ENCODE results near the gene ITPKB.
A peak's percentile ranks its signal among the peaks of the same experiment; 100 is the strongest.

Gene ITPKB

GRCh38 chr1:226680653-226681052 lies 58.4 kb downstream of the ITPKB start:
- H3K36me3 ChIP-seq (ENCODE audit: control insufficient read depth in 5 of 5, insufficient read depth in 5 of 5, low read length in 5 of 5) = no peaks in the 10 kb centered on the region
- peak overlapping the region; percentile 97 for H3K27ac ChIP-seq (ENCODE audit: low read depth, low read length)
- peak overlapping the region in 4 of 5 donors; percentile 71 to 87 (median 80) for H3K9ac ChIP-seq (ENCODE audit: low read length in 5 of 5)
- H3K27me3 ChIP-seq (ENCODE audit: control insufficient read depth in 5 of 5, insufficient read depth in 4 of 5, low read length in 5 of 5) = no peaks in the 10 kb centered on the region
- H3K9me3 ChIP-seq (ENCODE audit: control insufficient read depth in 5 of 5, low read length in 5 of 5) = no peaks in the 10 kb centered on the region
- peaks cover 29 to 98% (median 82%) of the 10 kb centered on the region in 5 donors for H3K4me1 ChIP-seq (ENCODE audit: control insufficient read depth in 5 of 5, insufficient read depth in 5 of 5, low read length in 5 of 5)
- H3K4me3 ChIP-seq (ENCODE audit: low read depth in 1 of 5, low read length in 5 of 5) = peak overlapping the region in 4 of 5 donors; percentile 49 to 72 (median 66)

- Histone ChIP-seq H3K36me3 (ENCODE audit: control insufficient read depth in 5 of 5, insufficient read depth in 5 of 5, low read length in 5 of 5) (no peaks in the 10 kb centered on the region), H3K4me1 (ENCODE audit: control insufficient read depth in 5 of 5, insufficient read depth in 5 of 5, low read length in 5 of 5) (peaks cover 35 to 98% (median 84%) of the 10 kb centered on the region in 5 donors), H3K9ac (ENCODE audit: low read length in 5 of 5) (peak overlapping the region; percentile 71 to 92 (median 85)), H3K9me3 (ENCODE audit: control insufficient read depth in 5 of 5, low read length in 5 of 5) (no peaks in the 10 kb centered on the region), H3K4me3 (ENCODE audit: low read depth in 1 of 5, low read length in 5 of 5) (peak overlapping the region; percentile 63 to 82 (median 70)), H3K27me3 (ENCODE audit: control insufficient read depth in 5 of 5, insufficient read depth in 4 of 5, low read length in 5 of 5) (no peaks in the 10 kb centered on the region), H3K27ac (ENCODE audit: low read depth, low read length) (peak overlapping the region; percentile 97)
Observed at GRCh38 chr1:226679853-226680516, 59.1 kb downstream of the ITPKB start.

- peak overlapping the region; percentile 97 for H3K27ac ChIP-seq (ENCODE audit: low read depth, low read length)
- peaks cover 36 to 98% (median 84%) of the 10 kb centered on the region in 5 donors for H3K4me1 ChIP-seq (ENCODE audit: control insufficient read depth in 5 of 5, insufficient read depth in 5 of 5, low read length in 5 of 5)
- peak overlapping the region in 3 of 5 donors; percentile 32 to 87 (median 52) for H3K9ac ChIP-seq (ENCODE audit: low read length in 5 of 5)
- H3K27me3 ChIP-seq (ENCODE audit: control insufficient read depth in 5 of 5, insufficient read depth in 4 of 5, low read length in 5 of 5) = no peaks in the 10 kb centered on the region
- H3K36me3 ChIP-seq (ENCODE audit: control insufficient read depth in 5 of 5, insufficient read depth in 5 of 5, low read length in 5 of 5) = no peaks in the 10 kb centered on the region
- no peaks in the 10 kb centered on the region for H3K9me3 ChIP-seq (ENCODE audit: control insufficient read depth in 5 of 5, low read length in 5 of 5)
- H3K4me3 ChIP-seq (ENCODE audit: low read depth in 1 of 5, low read length in 5 of 5) = peak overlapping the region in 1 of 5 donors; percentile 70
Observed at GRCh38 chr1:226679262-226679661, 59.8 kb downstream of the ITPKB start.

GRCh38 chr1:226678701-226679100 lies 60.4 kb downstream of the ITPKB start:
- Histone ChIP-seq H3K9ac (ENCODE audit: low read length in 5 of 5) (peak overlapping the region in 3 of 5 donors; percentile 9 to 87 (median 52)), H3K36me3 (ENCODE audit: control insufficient read depth in 5 of 5, insufficient read depth in 5 of 5, low read length in 5 of 5) (no peaks in the 10 kb centered on the region), H3K9me3 (ENCODE audit: control insufficient read depth in 5 of 5, low read length in 5 of 5) (no peaks in the 10 kb centered on the region), H3K27me3 (ENCODE audit: control insufficient read depth in 5 of 5, insufficient read depth in 4 of 5, low read length in 5 of 5) (no peaks in the 10 kb centered on the region), H3K4me1 (ENCODE audit: control insufficient read depth in 5 of 5, insufficient read depth in 5 of 5, low read length in 5 of 5) (peaks cover 36 to 97% (median 82%) of the 10 kb centered on the region in 5 donors), H3K4me3 (ENCODE audit: low read depth in 1 of 5, low read length in 5 of 5) (no peak overlapping the region), H3K27ac (ENCODE audit: low read depth, low read length) (peak overlapping the region; percentile 97)

GRCh38 chr1:226678251-226678650 lies 60.8 kb downstream of the ITPKB start:
- Histone ChIP-seq H3K4me1 (ENCODE audit: control insufficient read depth in 5 of 5, insufficient read depth in 5 of 5, low read length in 5 of 5) (peaks cover 36 to 97% (median 78%) of the 10 kb centered on the region in 5 donors), H3K27me3 (ENCODE audit: control insufficient read depth in 5 of 5, insufficient read depth in 4 of 5, low read length in 5 of 5) (no peaks in the 10 kb centered on the region), H3K9ac (ENCODE audit: low read length in 5 of 5) (peak overlapping the region in 3 of 5 donors; percentile 0 to 52 (median 9)), H3K9me3 (ENCODE audit: control insufficient read depth in 5 of 5, low read length in 5 of 5) (no peaks in the 10 kb centered on the region), H3K36me3 (ENCODE audit: control insufficient read depth in 5 of 5, insufficient read depth in 5 of 5, low read length in 5 of 5) (no peaks in the 10 kb centered on the region), H3K4me3 (ENCODE audit: low read depth in 1 of 5, low read length in 5 of 5) (no peak overlapping the region), H3K27ac (ENCODE audit: low read depth, low read length) (peak overlapping the region; percentile 97)

- H3K27ac ChIP-seq (ENCODE audit: low read depth, low read length) = peak overlapping the region; percentile 97
- no peaks in the 10 kb centered on the region for H3K36me3 ChIP-seq (ENCODE audit: control insufficient read depth in 5 of 5, insufficient read depth in 5 of 5, low read length in 5 of 5)
- H3K9me3 ChIP-seq (ENCODE audit: control insufficient read depth in 5 of 5, low read length in 5 of 5) = no peaks in the 10 kb centered on the region
- peak overlapping the region; percentile 2 to 20 (median 13) for H3K4me3 ChIP-seq (ENCODE audit: low read depth in 1 of 5, low read length in 5 of 5)
- H3K9ac ChIP-seq (ENCODE audit: low read length in 5 of 5) = peak overlapping the region in 3 of 5 donors; percentile 26 to 63 (median 35)
- peaks cover 38 to 97% (median 77%) of the 10 kb centered on the region in 5 donors for H3K4me1 ChIP-seq (ENCODE audit: control insufficient read depth in 5 of 5, insufficient read depth in 5 of 5, low read length in 5 of 5)
- H3K27me3 ChIP-seq (ENCODE audit: control insufficient read depth in 5 of 5, insufficient read depth in 4 of 5, low read length in 5 of 5) = no peaks in the 10 kb centered on the region
Observed at GRCh38 chr1:226677027-226678020, 61.8 kb downstream of the ITPKB start.

- no peaks in the 10 kb centered on the region for H3K36me3 ChIP-seq (ENCODE audit: control insufficient read depth in 5 of 5, insufficient read depth in 5 of 5, low read length in 5 of 5)
- H3K27ac ChIP-seq (ENCODE audit: low read depth, low read length) = peak overlapping the region; percentile 97
- peak overlapping the region in 2 of 5 donors; percentile 6 to 31 for H3K9ac ChIP-seq (ENCODE audit: low read length in 5 of 5)
- H3K4me1 ChIP-seq (ENCODE audit: control insufficient read depth in 5 of 5, insufficient read depth in 5 of 5, low read length in 5 of 5) = peaks cover 40 to 99% (median 71%) of the 10 kb centered on the region in 5 donors
- H3K27me3 ChIP-seq (ENCODE audit: control insufficient read depth in 5 of 5, insufficient read depth in 4 of 5, low read length in 5 of 5) = no peaks in the 10 kb centered on the region
- no peak overlapping the region for H3K4me3 ChIP-seq (ENCODE audit: low read depth in 1 of 5, low read length in 5 of 5)
- H3K9me3 ChIP-seq (ENCODE audit: control insufficient read depth in 5 of 5, low read length in 5 of 5) = no peaks in the 10 kb centered on the region
Observed at GRCh38 chr1:226676381-226676780, 62.7 kb downstream of the ITPKB start.

GRCh38 chr1:226675715-226676357 lies 63.2 kb downstream of the ITPKB start:
- no peak overlapping the region for H3K9ac ChIP-seq (ENCODE audit: low read length in 5 of 5)
- H3K4me1 ChIP-seq (ENCODE audit: control insufficient read depth in 5 of 5, insufficient read depth in 5 of 5, low read length in 5 of 5) = peaks cover 36 to 99% (median 75%) of the 10 kb centered on the region in 5 donors

GRCh38 chr1:226674892-226675714 lies 64.0 kb downstream of the ITPKB start:
- H3K9me3 ChIP-seq (ENCODE audit: control insufficient read depth in 5 of 5, low read length in 5 of 5) = no peaks in the 10 kb centered on the region
- no peaks in the 10 kb centered on the region for H3K36me3 ChIP-seq (ENCODE audit: control insufficient read depth in 5 of 5, insufficient read depth in 5 of 5, low read length in 5 of 5)
- no peaks in the 10 kb centered on the region for H3K27me3 ChIP-seq (ENCODE audit: control insufficient read depth in 5 of 5, insufficient read depth in 4 of 5, low read length in 5 of 5)
- H3K4me1 ChIP-seq (ENCODE audit: control insufficient read depth in 5 of 5, insufficient read depth in 5 of 5, low read length in 5 of 5) = peaks cover 29 to 97% (median 68%) of the 10 kb centered on the region in 5 donors
- H3K9ac ChIP-seq (ENCODE audit: low read length in 5 of 5) = peak overlapping the region in 3 of 5 donors; percentile 44 to 63 (median 62)
- peak overlapping the region; percentile 5 to 44 (median 30) for H3K4me3 ChIP-seq (ENCODE audit: low read depth in 1 of 5, low read length in 5 of 5)
- H3K27ac ChIP-seq (ENCODE audit: low read depth, low read length) = peak overlapping the region; percentile 97

More at GRCh38 chr1:226675715-226676357, 63.2 kb downstream of the ITPKB start:
- H3K27ac ChIP-seq (ENCODE audit: low read depth, low read length) = peak overlapping the region; percentile 97
- peak overlapping the region; percentile 5 to 44 (median 30) for H3K4me3 ChIP-seq (ENCODE audit: low read depth in 1 of 5, low read length in 5 of 5)
- no peaks in the 10 kb centered on the region for H3K9me3 ChIP-seq (ENCODE audit: control insufficient read depth in 5 of 5, low read length in 5 of 5)
- H3K36me3 ChIP-seq (ENCODE audit: control insufficient read depth in 5 of 5, insufficient read depth in 5 of 5, low read length in 5 of 5) = no peaks in the 10 kb centered on the region
- H3K27me3 ChIP-seq (ENCODE audit: control insufficient read depth in 5 of 5, insufficient read depth in 4 of 5, low read length in 5 of 5) = no peaks in the 10 kb centered on the region

Measured in subcutaneous abdominal adipose tissue (tissue), 5 donors.